Muscle layer of duodenum (tissue), 2 donors: ENCODE results near the gene ZNF385D.

Experiments used
- H3K27ac ChIP-seq: one replicate; pipeline ENCODE4 v1.7.0; 2013; ENCODE audit warnings: mild to moderate bottlenecking, low read length
- H3K27me3 ChIP-seq: one replicate; pipeline ENCODE4 v1.7.0; 2013; ENCODE audit warnings: low read depth, mild to moderate bottlenecking, control low read depth, low read length
- H3K36me3 ChIP-seq, 2 donors: one replicate each; pipeline ENCODE4 v1.7.0; 2013; ENCODE audit warnings: low read length in 2 of 2, control low read depth in 1 of 2, mild to moderate bottlenecking in 1 of 2; ENCODE audit not compliant: insufficient read depth in 2 of 2, control insufficient read depth in 1 of 2
- H3K4me1 ChIP-seq, 2 donors: one replicate each; pipeline ENCODE4 v1.7.0; 2013; ENCODE audit warnings: low read length in 2 of 2, mild to moderate bottlenecking in 2 of 2, control low read depth in 1 of 2, moderate library complexity in 1 of 2; ENCODE audit not compliant: insufficient read depth in 2 of 2, control insufficient read depth in 1 of 2
- H3K4me3 ChIP-seq, 2 donors: one replicate each; pipeline ENCODE4 v1.7.0; 2013; ENCODE audit warnings: low read length in 2 of 2, low read depth in 1 of 2, mild to moderate bottlenecking in 1 of 2
- H3K9me3 ChIP-seq, 2 donors: one replicate each; pipeline ENCODE4 v1.7.0; 2013; ENCODE audit warnings: low read length in 2 of 2, control low read depth in 1 of 2, mild to moderate bottlenecking in 1 of 2; ENCODE audit not compliant: control insufficient read depth in 1 of 2
- donor health status: healthy.

Gene ZNF385D

DNA sequence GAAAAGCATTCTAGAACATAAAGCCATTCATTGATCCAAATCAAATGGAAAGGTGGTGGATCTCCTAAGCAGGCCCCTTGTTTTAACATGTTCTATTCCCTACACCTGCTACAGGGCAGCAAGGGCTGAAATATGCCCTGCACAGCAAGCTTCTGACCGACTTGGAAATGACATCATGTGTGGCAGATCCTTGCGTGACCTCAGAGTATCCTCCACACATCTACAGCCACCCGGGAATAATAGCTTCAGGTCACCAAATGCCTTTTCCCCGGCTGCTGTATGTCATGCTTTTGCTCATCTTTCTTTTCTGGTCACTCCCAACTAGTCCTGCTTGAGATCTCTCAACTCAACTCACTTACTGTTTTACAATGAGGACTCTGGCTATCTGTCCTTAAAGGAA, 158.2 kb downstream of the ZNF385D start:
- Histone ChIP-seq H3K9me3 (no peaks in the 10 kb centered on the region), H3K4me3 (no peak overlapping the region), H3K27me3 (no peaks in the 10 kb centered on the region), H3K36me3 (no peaks in the 10 kb centered on the region), H3K4me1 (no peaks in the 10 kb centered on the region), H3K27ac (no peak overlapping the region)

DNA sequence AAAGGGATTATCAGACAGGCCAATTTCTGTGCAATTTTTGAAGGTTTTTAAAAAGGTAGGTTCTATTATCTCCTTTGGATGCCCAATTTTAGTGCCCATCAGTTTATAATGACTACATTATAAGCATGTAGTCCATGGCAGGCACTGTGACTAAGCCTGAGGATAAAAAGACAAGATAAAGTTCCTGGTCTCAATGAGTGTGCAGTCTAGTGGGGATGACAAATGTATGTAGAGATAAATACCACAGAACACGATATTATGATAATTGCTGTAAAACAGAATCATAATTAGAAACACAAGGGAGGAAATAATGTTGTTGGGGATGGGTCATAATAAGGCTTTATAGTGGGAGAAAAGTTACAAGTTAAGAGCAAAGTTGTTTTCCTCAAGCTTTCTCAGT, 163.1 kb downstream of the ZNF385D start:
- Histone ChIP-seq H3K27ac (no peak overlapping the region), H3K4me3 (no peak overlapping the region), H3K4me1 (no peaks in the 10 kb centered on the region), H3K27me3 (no peaks in the 10 kb centered on the region), H3K9me3 (no peaks in the 10 kb centered on the region), H3K36me3 (no peaks in the 10 kb centered on the region)

- Histone ChIP-seq H3K4me3 (no peak overlapping the region), H3K9me3 (no peaks in the 10 kb centered on the region), H3K27me3 (no peaks in the 10 kb centered on the region), H3K27ac (no peak overlapping the region), H3K36me3 (no peaks in the 10 kb centered on the region), H3K4me1 (no peaks in the 10 kb centered on the region)
Measured at GRCh38 chr3:21585216-21585740, 165.7 kb downstream of the ZNF385D start.

DNA sequence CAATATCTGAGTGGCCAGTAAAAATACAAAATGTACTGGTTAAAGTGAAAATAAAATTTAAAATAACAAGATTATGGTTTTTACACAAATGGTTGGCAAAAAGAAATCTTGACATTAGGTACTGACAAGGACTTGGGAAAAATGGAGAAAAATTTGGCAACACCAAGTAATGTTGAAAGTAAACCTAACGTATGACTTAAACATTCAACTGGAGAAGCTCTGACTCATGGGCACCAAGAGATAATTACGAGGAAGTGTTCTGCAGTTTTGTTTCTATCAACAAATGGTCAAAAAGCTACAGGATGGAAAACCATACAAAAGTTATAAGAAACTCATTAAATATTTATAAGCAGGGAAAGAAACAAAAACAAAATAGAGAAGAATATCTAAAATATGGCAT, 177.7 kb downstream of the ZNF385D start:
- H3K27me3 ChIP-seq: no peaks in the 10 kb centered on the region
- H3K4me1 ChIP-seq: no peaks in the 10 kb centered on the region
- H3K9me3 ChIP-seq: peaks cover 0 to 4% of the 10 kb centered on the region in 2 donors
- H3K36me3 ChIP-seq: no peaks in the 10 kb centered on the region
- H3K27ac ChIP-seq: no peak overlapping the region
- H3K4me3 ChIP-seq: no peak overlapping the region

DNA sequence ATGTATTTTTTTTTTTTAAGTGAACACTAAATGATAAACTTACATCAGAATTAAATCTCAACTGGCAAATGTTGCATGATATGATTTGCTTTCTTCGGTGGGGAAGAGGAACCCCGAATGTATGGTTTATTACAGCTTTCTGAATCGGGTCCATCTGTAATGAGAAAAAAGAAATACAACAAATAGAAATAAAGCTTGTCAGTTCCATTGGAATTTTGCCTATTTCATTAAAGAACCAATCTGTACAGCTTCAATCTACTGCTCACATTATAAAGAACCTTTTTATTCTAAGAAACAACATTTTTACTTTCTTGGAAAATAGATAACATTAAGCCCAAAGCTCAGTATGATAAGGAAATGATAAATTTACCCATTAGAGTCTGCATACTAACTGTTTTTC, 186.5 kb downstream of the ZNF385D start:
- H3K36me3 ChIP-seq: no peaks in the 10 kb centered on the region
- no peak overlapping the region for H3K4me3 ChIP-seq
- H3K27ac ChIP-seq: no peak overlapping the region
- H3K9me3 ChIP-seq: no peaks in the 10 kb centered on the region
- H3K27me3 ChIP-seq: no peaks in the 10 kb centered on the region
- H3K4me1 ChIP-seq: no peaks in the 10 kb centered on the region

- Histone ChIP-seq H3K4me3 (no peak overlapping the region), H3K27ac (no peak overlapping the region), H3K9me3 (no peaks in the 10 kb centered on the region), H3K4me1 (no peaks in the 10 kb centered on the region), H3K27me3 (no peaks in the 10 kb centered on the region), H3K36me3 (no peaks in the 10 kb centered on the region)
Measured at GRCh38 chr3:21562243-21562642, 188.8 kb downstream of the ZNF385D start.

DNA sequence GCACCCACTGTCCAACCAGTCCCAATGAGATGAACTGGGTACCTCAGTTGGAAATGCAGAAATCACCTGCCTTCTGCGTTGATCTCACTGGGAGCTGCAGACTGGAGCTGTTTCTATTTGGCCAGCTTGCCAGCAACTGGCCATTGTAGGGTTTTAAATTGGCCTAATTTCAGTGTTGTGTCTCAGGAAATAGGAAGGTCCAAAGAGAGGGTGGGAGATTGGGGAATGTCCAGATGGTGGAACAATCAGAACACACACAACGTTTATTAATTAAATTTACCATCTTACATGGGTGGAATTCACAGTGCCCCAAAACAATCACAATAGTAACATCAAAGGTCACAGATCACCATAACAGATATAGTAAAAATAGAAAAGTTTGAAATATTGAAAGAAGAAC, 189.5 kb downstream of the ZNF385D start:
- H3K27ac ChIP-seq: no peak overlapping the region
- H3K36me3 ChIP-seq: no peaks in the 10 kb centered on the region
- no peaks in the 10 kb centered on the region for H3K27me3 ChIP-seq

DNA sequence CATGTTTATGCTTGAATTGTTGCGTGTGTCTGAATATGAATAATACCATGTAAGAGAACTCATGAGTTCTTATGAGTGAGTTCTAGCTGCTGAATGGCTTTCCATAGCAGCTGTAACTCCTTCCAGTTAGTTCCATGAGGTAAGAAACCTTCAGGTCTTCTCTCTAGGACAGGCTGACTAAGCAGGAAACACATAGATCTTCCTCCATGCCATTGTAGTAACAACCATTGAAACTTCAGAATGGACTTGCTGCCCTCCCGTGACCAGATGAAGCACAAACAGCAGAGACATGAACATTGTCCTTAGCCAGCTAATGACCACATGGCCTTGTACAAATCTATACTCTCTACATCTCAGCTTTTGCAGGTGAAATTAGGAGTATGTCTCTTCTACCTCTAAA, 200.0 kb downstream of the ZNF385D start:
- H3K36me3 ChIP-seq: no peaks in the 10 kb centered on the region
- no peaks in the 10 kb centered on the region for H3K9me3 ChIP-seq
- no peak overlapping the region for H3K27ac ChIP-seq
- no peaks in the 10 kb centered on the region for H3K4me1 ChIP-seq
- no peaks in the 10 kb centered on the region for H3K27me3 ChIP-seq
- H3K4me3 ChIP-seq: no peak overlapping the region

More for the DNA sequence above, 189.5 kb downstream of the ZNF385D start:
- Histone ChIP-seq H3K9me3 (no peaks in the 10 kb centered on the region), H3K4me1 (no peaks in the 10 kb centered on the region), H3K4me3 (no peak overlapping the region)

DNA sequence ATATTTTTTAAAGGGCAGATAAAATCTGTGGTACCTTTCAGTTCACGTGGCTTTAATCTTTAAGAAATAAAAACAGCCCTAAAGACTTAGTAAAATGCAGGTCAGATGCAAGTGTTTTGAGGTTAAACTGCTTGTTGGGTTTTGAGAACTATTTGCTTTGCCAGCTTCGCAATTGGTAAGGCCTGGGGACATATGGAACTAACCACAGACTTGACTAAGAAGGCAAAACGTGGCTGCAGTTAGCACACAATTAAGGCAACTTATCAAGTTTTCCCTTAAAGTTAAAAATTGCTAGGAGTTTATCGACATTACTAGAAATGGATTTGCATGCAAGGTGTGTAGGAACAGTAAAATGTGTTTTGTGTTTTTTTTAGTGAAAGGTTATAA, 206.9 kb downstream of the ZNF385D start:
- no peak overlapping the region for H3K27ac ChIP-seq
- no peak overlapping the region for H3K4me3 ChIP-seq
- H3K27me3 ChIP-seq: no peaks in the 10 kb centered on the region
- H3K9me3 ChIP-seq: no peaks in the 10 kb centered on the region
- no peaks in the 10 kb centered on the region for H3K4me1 ChIP-seq
- H3K36me3 ChIP-seq: no peaks in the 10 kb centered on the region

DNA sequence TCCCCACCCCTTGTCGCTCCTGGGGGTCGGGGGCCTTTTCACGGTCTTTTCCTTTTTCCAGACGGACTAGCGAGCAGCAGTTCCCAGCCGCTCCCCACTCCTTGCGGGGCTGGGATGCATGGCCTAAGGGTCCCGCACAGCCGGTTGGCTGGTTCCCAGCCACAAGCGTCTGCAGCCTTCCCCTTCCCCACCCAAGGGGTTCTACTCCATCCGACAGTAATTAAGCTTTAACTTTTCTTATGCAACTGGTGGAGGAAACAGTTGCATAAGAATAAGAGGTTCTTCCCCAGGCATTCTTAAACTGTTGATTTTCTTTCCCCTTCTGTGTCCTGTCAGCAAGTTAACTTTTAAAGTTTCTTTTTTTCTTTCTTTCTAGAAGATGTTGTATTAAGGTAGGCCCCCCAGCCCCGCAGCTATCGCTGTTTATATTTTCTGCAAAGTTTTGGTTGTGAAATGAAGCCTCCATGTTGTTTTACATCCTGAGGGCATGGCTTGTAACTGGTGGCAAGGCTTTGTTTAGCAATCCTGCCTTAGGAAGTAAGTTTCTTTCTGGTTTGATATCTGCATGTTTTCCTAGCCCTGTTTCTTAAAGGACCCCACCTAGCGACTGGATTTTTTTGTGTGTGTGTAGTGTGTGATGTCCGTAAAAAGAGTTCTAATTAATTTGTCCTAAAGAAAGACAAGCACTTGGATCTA, 207.5 kb downstream of the ZNF385D start:
- Histone ChIP-seq H3K27me3 (no peaks in the 10 kb centered on the region), H3K36me3 (no peaks in the 10 kb centered on the region), H3K4me1 (no peaks in the 10 kb centered on the region), H3K27ac (no peak overlapping the region), H3K9me3 (no peaks in the 10 kb centered on the region), H3K4me3 (no peak overlapping the region)

DNA sequence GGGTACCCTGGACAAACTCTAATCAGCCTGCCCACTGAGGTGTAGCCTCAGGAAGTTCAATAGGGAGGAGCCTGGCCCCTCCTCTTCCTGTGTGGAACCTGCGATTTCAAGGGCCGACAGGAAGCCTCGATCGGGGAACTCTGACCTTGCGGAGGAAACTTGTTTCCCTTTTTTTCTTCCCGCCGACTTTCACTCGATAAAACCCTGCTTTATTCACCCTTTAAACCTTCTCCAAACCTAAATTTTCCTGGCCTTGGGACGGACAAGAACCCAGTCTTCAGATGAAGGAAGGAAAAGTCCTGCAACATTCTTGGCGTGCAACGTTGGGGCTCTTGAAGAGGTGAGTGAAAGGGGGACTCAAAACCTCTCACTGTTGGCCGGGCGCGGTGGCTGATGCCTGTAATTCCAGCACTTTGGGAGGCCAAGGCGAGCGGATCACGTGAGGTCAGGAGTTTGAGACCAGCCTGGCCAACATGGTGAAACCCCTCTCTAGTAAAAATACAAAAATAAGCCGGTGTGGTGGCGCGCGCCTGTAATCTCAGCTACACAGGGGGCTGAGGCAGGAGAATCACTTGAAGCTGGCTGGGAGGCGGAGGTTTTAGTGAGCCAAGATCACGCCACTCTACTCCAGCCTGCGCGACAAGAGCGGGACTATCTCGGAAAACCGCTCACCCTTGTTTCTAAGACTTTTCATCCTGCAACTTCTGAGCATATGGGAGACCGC, 208.2 kb downstream of the ZNF385D start:
- no peak overlapping the region for H3K4me3 ChIP-seq

More for the DNA sequence above, 208.2 kb downstream of the ZNF385D start:
- H3K4me1 ChIP-seq: no peaks in the 10 kb centered on the region
- no peaks in the 10 kb centered on the region for H3K27me3 ChIP-seq
- H3K9me3 ChIP-seq: no peaks in the 10 kb centered on the region
- H3K27ac ChIP-seq: no peak overlapping the region
- H3K36me3 ChIP-seq: no peaks in the 10 kb centered on the region
